Omental fat pad (tissue), 4 donors: ENCODE measurements around the gene TLR3. TPM values are rescaled to one million over a fixed set of nuclear protein-coding genes. Genes with fewer than 3 reads are reported as not detected.
"Not testable (repeated sequence)": the region's sequence is repeated elsewhere in the genome, so short reads cannot be mapped to it uniquely, and the experiment has no call there.

ENCODE experiments used
- ATAC-seq: fragments of 150-250 bp; one replicate; pipeline ENCODE4 v1.9.1; 2016; ENCODE audit warnings: mild to moderate bottlenecking, moderate library complexity; ENCODE audit not compliant: low FRiP score
- DNase-seq: peaks from one replicate; pipeline ENCODE4 v3.0.0-alpha.2; 2019; ENCODE audit warnings: low spot score
- CTCF ChIP-seq, 3 donors: fragments of 450-650 bp; IDR thresholded peaks; one replicate each; pipeline ENCODE4 v1.5.1; 2016 to 2017; ENCODE audit warnings: antibody characterized with exemption in 3 of 3, mild to moderate bottlenecking in 3 of 3, moderate library complexity in 2 of 3
- total RNA-seq, 4 donors: library from RNA; depleted of rRNA; stranded (reverse); fragments of >200 nt; gene quantifications; one replicate each; pipeline ENCODE4 v1.1.0, GENCODE V29; 2016

Gene TLR3
- total RNA-seq, 4 donors from 2014 or later: 4.2 to 22.7 (median 9.5) TPM

GRCh38 chr4:186033027-186033426, 35.9 kb upstream of the TLR3 start:
- no peak for TF ChIP-seq CTCF (IDR thresholded peaks at IDR 0.05)
- no peak for ATAC-seq
- DNase-seq: no peak

GRCh38 chr4:186034613-186035012, 34.3 kb upstream of the TLR3 start:
- not testable (repeated sequence) for DNase-seq, ATAC-seq

- no peak for TF ChIP-seq CTCF (IDR thresholded peaks at IDR 0.05)
- ATAC-seq (no peak), DNase-seq (no peak)
Measured at GRCh38 chr4:186036976-186037581, 31.9 kb upstream of the TLR3 start.

- DNase-seq (no peak), ATAC-seq (peak; percentile 89)
- TF ChIP-seq CTCF (IDR thresholded peaks at IDR 0.05): peak in 1 of 3 donors; percentile 32
Measured at GRCh38 chr4:186037692-186038658, 31.0 kb upstream of the TLR3 start.

GRCh38 chr4:186039697-186040096, 29.3 kb upstream of the TLR3 start:
- TF ChIP-seq CTCF (IDR thresholded peaks at IDR 0.05): no peak
- DNase-seq: no peak
- peak; percentile 52 for ATAC-seq

- ATAC-seq (no peak), DNase-seq (no peak)
- no peak for TF ChIP-seq CTCF (IDR thresholded peaks at IDR 0.05)
Measured at GRCh38 chr4:186040316-186040715, 28.6 kb upstream of the TLR3 start.

- not testable (repeated sequence) for DNase-seq, ATAC-seq
Measured at GRCh38 chr4:186047501-186047900, 21.5 kb upstream of the TLR3 start.

- not testable (repeated sequence) for DNase-seq, ATAC-seq
Measured at GRCh38 chr4:186050135-186050534, 18.8 kb upstream of the TLR3 start.
